GM19240 (cell line): ENCODE results near the gene TAF10.

Experiments
- DNase-seq: peaks from one replicate; pipeline ENCODE4 v3.0.0; 2011; ENCODE audit warnings: low spot score; ENCODE audit not compliant: insufficient read length

The TAF10 gene

DNA sequence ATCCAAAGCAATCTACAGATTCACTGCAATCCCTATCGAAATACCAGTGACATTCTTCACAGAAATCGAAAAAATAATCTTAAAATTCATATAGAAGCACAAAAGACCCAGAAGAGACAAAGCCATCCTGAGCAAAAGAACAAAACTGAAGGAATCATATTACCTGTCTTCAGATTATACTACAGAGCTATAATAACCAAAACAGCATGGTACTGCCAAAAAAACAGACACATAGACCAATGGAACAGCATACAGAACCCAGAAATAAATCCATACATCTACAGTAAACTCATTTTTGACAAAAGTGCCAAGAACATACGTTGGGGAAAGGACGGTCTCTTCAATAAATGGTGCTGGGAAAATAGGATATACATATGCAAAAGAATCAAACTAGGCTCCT, 27.5 kb downstream of the TAF10 start:
- DNase-seq, result no peak

DNA sequence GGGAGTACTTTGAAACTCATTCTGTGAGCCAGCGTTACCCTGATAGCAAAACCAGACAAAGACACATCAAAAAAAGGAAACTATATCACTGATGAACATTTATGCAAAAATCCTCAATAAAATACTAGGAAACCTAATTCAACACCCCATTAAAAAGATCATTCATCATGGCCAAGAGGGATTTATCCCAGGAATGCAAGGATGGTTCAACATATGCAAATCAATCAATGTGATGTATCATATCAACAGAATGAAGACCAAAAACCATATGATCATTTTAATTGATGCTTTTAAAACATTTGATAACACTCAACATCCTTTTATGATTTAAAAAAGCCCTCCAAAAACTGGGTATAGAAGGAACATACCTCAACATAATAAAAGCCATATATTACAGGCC, 28.4 kb downstream of the TAF10 start:
- DNase-seq, result no peak

DNA sequence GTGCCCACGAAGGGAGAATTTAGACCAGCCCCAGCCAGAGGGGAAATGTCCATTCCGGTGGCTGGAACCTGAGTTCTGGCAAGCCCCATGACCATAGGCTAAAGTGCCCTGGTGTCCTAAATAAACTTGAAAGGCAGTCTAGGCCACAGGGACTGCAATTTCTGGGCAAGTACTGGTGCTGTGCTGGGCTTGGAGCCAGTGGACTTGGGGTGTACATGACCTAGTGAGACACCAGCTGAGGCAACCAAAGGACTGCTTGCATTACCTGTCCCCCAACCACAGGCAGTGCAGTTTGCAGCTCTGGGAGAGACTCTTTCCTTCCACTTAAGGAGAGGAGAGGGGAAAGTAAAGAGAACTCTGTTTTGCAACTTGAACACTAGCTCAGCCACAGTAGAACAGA, 32.3 kb downstream of the TAF10 start:
- no peak for DNase-seq

DNA sequence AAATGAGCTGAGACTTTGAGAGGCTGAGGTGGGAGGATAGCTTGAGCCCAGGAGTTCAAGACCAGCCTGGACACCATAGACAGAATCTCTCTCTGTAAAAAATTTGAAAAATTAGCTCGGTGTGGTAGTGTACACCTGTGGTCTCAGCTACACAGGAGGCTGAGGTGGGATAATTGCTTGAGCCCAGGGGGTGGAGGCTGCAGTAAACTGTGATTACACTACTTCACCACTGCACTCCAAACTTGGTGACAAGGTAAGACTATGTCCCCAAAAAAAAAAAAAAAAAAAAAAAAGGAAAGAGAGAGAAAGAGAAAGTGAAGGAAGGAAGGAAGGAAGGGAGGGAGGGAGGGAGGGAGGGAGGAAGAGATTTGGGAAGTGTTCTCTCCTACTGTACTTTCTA, 33.9 kb downstream of the TAF10 start:
- no peak for DNase-seq

DNA sequence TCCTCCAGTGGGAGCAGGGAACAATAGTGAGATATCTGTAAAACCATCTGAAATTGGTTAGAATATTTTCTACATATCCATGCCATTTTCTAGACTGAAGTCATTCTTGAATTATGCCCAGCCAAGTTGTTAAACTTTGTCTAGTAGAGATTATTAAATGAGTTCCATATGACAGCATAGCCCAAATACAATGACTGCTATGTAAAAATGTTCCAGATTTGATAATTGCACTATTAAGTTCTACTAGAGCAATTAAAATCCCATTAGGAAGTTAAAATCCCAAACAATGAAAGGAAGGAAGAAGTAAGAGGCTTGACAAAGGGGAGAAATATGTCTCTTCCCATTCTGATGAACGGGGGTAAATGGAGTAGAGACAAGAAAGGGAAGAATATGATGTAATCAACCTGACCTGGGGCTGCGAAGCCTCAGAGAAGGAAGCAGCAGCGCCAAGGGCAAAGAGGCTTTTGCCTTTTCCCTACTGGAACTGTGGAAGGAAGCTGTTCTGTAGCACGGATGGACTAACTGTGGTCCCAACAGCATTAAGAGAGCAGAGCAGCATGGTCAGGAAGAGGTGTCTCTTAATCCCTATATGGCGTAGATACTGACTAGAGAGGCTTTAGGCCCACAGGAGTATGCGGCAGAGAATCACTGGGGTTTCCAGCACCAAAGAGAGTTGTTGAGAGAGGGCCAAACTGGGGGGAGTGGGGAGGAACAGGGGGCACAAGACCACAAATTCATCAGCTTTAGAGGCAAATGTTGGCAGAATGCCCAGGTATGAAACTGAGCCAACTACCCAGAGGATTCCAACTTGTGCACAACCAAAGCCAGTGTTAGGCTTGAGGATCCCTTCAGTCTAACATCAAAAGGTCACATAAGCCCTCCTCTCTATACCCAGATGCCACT, 35.3 kb downstream of the TAF10 start:
- no peak for DNase-seq

DNA sequence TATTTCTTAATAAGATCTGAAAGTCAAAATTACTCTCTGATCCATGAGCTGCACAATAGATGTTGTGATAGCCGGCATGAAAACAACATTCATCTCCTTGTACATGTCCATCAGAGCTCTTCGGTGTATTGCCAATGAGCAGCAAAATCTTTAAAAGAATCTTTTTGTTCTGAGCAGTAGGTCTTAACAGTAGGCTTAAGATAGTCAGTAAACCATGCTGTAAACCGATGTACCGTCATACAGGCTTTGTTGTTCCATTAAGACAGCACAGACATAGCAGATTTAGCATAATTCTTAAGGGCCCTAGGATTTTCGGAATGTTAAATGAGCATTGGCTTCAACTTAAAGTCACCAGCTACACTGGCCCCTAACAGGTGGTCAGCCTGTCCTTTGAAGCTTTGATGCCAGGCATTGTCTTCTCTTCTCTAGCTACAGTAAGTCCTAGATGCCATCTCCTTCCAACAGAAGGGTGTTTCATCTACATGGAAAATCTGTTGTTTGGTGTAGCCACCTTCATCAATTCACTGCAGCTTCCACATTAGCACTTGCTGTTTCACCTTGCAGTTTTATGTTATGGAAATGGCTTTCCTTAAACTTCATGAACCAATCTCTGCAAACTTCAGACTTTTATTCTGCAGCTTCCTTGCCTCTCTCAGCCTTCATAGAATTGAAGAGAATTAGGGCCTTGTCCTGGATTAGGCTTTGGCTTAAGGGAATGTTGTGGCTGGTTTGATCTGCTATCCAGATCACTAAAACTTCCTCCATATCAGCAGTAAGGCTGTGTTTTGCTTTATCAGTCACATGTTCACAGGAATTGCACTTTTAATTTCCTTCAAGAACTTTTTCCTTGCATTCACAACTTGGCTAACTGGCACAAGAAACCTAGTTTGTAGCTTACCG, 37.0 kb downstream of the TAF10 start:
- DNase-seq, result no peak

DNA sequence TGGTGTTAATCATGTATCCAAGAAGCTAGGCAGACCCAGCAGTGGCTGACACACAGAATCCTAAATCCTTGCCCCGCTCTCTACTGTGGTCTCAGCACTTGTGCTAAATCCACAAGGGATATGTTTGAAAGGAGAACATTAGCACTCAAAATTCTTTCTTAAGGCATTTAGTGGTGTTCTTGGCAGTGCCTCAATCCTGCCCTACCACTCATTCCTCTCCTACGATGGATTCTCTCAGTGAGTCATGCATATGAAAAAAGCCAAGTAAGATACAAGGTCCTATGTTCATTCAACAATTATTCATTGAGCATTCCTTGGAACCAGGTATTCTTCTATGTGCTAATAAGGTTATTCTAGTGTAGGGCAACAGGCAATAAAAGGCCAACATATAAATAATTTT, 39.8 kb downstream of the TAF10 start:
- DNase-seq, result no peak

DNA sequence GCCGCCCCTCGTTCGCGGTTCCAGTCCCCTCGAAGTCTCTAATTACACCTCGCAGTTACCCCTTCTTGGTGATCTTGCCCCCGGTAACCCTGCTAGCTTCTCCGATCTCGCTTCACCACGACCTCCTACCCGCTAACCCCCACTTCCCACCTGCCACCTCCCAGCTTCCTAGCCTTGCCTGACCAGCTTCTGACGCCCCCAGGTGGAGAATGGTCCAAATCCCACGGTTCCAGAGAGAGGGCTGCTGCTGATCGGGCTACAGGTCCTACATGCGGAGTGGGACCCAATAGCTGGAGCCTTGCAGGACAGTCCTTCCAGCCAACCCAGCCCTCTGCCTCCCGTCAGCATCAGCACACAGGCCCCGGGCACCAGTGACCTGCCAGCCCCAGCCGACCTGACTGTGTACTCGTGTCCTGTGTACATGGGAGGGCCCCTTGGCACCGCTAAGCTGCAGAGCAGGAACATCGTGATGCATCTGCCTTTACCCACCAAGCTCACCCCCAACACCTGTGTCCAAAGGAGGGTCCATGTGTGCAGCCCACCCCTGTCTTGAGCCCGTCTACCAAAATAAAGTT, 40.5 kb downstream of the TAF10 start:
- DNase-seq, result no peak

DNA sequence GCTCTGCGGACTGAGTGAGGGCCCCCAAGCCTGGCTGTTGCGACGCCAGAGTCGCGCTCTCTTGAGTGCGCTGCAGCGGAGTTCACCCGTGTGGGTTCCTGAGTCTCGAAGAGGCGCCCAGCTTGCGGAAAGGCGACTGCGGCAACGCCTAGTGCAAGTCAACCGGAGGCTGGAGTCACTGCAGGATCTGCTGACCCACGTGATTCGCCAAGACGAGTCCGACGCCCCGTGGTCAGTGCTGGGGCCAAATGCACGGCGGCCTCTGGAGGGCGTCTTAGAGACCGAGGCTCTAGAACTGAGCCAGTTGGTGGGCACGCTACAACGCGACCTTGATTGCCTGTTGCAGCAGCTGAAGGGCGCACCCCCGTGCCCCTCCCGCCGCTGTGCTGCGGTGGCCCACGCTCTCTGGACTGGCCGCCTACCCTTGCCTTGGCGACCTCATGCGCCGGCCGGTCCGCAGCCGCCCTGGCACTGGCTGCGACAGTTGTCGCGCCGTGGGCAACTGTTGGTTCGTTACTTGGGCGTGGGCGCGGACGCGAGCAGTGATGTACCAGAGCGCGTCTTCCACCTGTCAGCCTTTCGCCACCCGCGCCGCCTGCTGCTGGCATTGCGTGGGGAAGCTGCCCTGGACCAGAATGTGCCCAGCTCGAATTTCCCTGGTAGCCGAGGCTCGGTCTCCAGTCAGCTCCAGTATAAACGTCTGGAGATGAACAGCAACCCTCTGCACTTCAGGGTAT, 41.2 kb downstream of the TAF10 start:
- DNase-seq, result no peak

DNA sequence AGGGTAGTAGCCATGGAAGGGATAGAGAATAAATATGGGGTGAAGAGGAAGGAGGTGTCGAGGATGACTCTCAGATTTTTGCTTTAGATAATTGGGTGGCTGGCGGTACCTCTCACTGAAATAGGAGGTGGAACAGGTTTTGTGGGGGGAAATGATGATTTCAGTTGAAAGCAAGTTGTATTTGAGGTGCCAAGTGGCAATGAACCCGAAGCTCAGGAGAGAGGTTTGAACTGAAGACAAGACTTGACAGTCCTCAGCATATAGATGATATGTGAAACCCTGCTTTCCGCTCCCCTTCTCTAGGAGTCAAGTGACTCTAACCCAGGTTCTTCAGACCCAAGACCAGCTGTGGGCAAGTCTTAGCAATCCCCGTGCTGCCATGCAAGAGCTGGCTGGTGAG, 42.3 kb downstream of the TAF10 start:
- DNase-seq, result no peak

DNA sequence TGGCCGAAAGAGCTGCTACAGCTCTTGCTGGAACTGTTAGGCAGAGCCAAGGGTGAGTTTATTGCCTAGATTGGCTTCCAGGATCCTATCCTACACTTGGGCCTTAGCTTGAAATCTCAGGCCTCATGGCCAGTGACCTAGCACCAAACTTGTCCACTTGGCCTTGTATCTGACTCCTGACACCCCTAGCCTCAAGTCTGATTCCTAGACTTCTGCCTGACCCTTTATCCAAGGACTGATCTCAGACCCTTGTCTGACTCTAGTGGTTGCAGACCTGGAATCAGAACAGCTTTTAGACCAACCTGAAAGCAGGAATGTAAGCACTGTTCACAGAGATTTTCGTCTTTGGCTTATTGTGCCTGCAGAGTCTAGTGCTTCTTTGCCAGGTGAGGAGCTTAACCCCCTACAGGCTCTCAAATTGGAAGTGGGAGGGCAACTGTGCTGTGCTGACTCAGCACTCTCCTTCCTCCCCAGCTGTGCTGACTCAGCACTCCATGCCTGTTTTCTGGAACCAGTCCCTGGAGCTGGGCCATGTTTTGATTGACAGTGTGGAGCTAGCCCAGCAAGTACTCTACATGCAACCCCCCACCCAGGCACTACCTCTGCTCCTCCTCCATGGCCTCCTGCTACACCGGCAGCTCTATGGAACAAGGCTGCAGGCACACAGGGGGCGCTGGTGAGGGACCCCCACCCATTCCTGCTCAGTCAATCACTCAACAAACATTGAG, 43.7 kb downstream of the TAF10 start:
- DNase-seq, result no peak

DNA sequence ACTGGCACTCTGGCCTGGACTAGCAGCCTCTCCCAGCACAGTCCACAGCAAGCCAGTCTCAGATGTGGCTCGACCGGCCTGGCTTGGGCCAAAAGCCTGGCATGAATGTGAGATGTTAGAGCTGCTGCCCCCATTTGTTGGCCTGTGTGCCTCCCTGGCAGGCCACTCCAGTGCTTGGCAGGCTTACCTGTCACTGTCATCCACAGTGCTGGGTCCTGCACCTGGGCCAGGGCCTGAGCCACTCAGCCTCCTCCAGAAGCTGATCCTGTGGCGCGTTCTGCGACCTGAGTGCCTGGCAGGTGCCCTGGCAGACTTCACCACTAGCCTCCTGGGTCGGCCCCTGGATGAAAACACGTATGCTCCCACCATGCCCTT, 44.7 kb downstream of the TAF10 start:
- no peak for DNase-seq

DNA sequence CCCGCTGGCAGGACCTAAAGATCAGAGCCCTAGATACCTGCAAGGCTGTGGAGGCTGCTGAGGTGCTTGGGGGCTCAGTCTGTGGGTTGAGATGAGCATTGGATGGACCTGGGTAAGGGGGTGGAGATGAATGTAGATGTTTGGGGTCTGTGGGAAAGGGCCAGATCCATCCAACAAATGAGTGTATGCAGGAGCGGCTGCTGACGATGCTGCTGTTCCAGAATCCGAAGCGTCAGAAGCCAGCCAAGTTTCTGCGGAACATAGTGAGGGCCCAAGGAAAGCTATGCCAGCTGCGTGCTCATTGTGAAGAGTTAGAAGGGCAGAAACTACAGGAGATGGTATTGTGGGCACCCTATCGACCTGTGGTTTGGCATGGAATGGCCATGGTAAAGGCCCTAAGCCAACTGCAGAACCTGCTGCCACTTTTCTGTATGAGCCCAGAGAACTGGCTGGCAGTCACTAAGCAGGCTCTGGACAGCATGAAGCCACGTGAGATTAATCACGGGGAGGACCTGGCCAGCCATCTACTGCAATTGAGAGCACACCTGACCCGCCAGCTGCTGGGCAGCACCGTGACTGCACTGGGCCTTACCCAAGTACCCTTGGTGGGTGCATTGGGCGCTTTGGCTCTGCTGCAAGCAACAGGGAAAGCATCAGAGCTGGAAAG, 45.2 kb downstream of the TAF10 start:
- DNase-seq, result no peak

DNA sequence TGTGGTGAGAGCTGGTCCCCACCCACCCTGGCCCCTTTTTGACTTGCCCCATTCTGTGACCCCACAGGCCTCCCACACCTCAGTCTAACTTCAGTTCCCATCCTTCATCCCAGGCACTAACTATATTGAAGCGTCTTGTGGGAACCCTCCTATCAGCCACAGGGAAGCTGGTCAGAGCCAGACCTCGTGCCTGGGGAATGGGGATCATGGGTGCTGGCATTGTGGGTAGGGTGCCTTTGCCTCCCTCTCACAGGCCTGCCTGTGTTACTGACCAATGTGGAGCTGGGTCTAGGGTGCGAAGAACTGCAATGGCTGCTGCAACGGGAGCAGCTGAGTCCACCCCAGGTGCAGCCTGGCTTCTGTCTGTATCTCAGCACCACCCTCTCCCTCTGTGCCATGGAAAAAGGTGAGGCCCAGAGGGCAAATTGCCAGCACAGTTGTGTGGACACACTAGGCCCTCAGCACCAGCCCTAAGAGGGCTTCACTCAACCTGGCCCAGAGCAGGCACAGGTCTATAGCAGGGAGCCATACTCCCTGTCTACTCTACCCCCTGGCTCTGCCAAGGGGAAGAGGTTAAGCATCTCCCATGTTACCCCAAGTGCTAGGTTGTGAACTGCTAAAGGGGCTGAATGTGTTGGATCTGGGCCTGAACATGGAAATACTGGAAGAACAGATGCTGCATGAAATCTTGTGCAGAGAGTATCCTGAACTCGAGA, 45.9 kb downstream of the TAF10 start:
- DNase-seq, result no peak

DNA sequence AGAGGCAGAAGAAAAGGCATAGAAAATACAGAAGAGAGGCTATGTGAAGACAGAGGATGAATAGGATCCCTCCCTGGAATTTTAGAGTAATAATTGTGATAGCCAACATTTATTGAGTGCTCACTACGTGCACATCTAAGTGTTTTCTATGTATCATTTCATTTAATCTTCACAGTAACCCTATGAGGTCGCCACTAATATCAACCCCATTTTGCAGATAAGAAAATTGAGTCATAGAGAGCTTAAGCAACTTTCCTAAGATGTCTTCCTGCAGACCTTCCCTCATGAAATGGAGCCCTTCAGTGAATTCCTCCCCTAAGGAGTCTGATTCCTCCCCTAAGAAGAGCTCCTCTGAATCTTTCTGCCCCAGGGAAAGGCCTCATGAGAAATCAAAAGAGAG, 46.7 kb downstream of the TAF10 start:
- no peak for DNase-seq

DNA sequence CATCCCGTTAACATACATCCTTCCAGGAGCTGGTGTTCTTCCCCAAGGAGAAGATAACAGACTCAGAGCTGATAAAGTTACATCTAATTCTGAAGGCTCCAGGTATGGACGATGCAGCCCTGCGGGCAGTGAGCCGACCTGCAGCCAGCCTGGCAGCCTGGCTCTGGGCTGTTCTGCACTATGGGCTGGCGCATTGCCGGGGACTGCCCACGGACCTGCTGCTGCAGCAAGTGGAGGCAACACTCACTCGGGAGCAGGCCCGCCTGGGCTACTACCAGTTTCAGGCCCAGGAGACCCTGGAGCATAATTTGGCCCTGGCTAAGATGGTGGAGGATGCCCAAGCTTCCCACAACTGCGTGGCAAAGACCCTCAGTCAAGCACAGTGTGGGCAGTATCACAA, 48.3 kb downstream of the TAF10 start:
- no peak for DNase-seq

DNA sequence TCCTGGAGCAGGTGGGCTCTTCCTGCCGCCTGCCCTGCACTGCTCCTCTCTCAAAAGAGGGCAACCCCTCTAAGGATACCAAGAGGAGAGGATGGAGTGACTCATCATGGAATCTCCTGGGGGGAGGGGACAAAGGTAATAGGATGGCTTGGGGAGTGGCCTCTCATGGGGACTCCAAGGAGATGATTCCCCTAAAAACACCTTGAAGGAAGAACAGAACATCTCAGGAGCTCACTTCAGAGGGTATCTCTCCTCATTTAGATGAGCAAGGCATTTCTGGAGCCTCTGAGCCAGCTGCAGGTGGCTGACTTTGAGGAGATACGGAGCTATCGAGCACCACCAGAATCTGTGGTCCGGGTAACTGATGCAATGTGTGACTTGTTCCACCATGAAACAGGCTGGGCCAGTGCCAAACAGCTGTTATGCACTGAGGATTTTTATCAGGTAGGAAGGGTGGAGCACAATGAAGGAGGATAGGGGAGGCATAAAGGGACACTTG, 48.8 kb downstream of the TAF10 start:
- no peak for DNase-seq

DNA sequence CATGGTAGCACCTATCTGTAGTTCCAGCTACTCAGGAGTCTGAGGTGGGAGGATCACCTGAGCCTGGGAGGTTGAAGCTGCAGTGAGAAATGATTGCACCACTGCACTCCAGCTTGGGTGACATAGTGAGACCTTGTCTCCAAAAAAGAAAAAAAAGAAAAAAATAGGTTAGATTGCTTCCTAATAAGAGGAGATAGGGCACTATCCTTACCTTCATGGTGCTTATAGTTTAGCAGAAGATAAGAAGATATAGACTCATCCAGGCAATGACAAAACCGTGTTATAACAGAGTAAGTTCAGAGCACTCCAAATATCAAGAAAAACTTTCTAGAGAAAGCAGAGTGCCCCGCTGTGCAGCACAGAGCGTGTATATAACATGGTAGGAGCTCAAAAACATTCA, 50.7 kb downstream of the TAF10 start:
- no peak for DNase-seq
